ENCODE data around the gene DCST2.

DNA sequence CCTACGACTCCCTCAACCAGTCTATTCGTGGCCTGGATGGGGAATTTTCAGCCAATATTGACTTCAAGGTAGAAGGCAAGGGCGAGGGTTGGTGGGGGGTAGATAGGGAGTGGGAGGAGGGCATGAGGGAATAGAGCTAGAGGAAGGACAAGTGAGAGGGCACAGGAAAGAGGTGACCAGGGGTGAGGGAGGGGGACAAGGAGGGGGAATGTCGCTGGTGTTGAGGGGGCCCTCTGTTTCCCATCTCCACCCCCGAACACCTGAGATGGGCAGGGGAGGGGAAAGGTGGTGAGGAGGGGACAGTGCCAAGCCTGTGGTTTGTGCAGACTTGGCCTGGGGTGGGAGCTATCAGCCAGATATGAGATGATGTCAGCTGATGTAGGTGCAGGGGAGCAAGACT, 9.2 kb upstream of the DCST2 start:
- TF ChIP-seq, protein P1, sequence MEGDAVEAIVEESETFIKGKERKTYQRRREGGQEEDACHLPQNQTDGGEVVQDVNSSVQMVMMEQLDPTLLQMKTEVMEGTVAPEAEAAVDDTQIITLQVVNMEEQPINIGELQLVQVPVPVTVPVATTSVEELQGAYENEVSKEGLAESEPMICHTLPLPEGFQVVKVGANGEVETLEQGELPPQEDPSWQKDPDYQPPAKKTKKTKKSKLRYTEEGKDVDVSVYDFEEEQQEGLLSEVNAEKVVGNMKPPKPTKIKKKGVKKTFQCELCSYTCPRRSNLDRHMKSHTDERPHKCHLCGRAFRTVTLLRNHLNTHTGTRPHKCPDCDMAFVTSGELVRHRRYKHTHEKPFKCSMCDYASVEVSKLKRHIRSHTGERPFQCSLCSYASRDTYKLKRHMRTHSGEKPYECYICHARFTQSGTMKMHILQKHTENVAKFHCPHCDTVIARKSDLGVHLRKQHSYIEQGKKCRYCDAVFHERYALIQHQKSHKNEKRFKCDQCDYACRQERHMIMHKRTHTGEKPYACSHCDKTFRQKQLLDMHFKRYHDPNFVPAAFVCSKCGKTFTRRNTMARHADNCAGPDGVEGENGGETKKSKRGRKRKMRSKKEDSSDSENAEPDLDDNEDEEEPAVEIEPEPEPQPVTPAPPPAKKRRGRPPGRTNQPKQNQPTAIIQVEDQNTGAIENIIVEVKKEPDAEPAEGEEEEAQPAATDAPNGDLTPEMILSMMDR (IDR thresholded peaks at IDR 0.05; ENCODE audit: borderline replicate concordance, extremely low read depth, low read length, poor library complexity, severe bottlenecking), result no peak
- TF ChIP-seq EZH2 (IDR thresholded peaks at IDR 0.05; ENCODE audit: borderline replicate concordance, low read depth, low read length, severe bottlenecking), result no peak
